ENCODE data around the gene BLOC1S5.
"Not testable (repeated sequence)": the region's sequence is repeated elsewhere in the genome, so short reads cannot be mapped to it uniquely, and the experiment has no call there.

BLOC1S5 gene

DNA sequence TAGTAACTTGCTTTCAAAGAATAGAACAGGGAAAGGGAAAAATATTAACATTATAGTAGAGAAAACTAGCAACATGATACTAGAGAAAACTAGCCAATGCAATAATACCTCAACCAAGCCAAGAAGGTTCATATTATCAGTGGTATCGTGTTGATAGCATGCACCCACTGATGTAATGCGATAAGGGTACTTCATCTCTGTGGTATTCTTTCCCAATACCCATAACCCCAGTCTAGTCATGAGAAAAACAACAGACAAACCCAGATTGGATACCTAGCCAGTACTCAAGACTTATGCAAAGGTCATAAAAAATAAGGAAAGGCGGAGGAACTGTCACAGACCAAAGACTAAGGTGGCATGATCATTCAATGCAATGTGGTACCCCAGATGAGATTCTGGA is 21.0 kb downstream of the BLOC1S5 start:
- H3K4me3 ChIP-seq (ENCODE audit: low read length), result no peak overlapping the region
- no peak for DNase-seq (ENCODE audit: low read depth)
- TF ChIP-seq CTCF (IDR thresholded peaks at IDR 0.05; ENCODE audit: insufficient read depth, low read depth, low read length, missing control alignments), result no peak

DNA sequence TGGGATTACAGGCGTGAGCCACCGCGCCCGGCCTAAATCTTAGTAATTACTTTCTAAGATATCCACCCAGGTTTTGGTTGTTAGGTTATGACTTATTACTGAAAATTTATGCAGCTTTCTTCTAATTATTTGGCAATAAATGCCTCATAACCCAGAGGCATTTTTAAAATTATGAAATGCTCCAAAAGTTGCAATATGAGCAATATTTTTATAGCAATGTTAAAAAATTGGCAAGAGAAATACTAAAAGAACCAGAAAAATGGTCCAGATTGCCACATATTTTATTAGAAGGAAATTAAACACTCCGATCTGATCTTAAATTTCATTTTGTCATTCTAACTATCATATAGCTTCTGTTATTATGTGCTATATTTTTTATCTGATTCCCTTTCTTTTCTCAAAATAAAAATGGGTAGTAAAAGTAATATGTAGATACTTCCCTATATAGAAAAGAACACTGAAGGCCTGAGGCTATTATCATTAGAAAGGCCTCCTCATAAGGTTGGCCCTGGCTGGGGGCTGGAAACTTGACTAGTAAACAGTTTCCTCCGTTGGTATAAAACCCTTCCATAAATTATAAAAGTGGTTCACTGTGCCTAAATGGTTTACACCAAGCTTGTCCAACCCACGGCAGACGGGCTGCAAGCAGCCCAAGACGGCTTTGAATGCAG is 22.1 kb downstream of the BLOC1S5 start:
- H3K4me3 ChIP-seq (ENCODE audit: low read length), result no peak overlapping the region
- DNase-seq (ENCODE audit: low read depth), result no peak
- TF ChIP-seq CTCF (IDR thresholded peaks at IDR 0.05; ENCODE audit: insufficient read depth, low read depth, low read length, missing control alignments), result no peak

DNA sequence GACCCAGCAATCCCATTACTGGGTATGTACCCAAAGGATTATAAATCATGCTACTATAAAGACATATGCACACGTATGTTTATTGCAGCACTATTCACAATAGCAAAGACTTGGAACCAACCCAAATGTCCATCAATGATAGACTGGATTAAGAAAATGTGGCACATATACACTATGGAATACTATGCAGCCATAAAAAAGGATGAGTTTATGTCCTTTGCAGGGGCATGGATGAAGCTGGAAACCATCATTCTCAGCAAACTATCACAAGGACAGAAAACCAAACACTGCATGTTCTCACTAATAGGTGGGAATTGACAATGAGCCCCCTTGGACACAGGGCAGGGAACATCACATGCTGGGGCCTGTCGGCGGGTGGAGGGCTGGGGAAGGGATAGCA is 30.1 kb downstream of the BLOC1S5 start:
- DNase-seq (ENCODE audit: low read depth); H3K4me3 ChIP-seq (ENCODE audit: low read length): not testable (repeated sequence)

DNA sequence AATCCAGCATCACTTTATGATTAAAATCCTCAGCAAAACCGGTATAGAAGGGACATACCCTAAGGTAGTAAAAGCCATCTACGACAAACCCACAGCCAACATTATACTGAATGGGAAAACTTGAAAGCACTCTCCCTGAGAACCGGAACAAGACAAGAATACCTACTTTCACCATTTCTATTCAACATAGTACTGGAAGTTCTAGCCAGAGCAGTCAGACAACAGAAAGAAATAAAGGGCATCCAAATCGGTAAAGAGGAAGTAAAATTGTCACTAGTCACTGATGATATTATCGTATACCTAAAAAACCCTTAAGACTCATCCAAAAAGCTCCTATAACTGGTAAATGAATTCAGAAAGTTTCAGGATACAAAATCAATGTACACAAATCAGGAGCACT is 33.3 kb downstream of the BLOC1S5 start:
- no peak overlapping the region for H3K4me3 ChIP-seq (ENCODE audit: low read length)
- DNase-seq (ENCODE audit: low read depth), result no peak
- TF ChIP-seq CTCF (IDR thresholded peaks at IDR 0.05; ENCODE audit: insufficient read depth, low read depth, low read length, missing control alignments), result no peak

DNA sequence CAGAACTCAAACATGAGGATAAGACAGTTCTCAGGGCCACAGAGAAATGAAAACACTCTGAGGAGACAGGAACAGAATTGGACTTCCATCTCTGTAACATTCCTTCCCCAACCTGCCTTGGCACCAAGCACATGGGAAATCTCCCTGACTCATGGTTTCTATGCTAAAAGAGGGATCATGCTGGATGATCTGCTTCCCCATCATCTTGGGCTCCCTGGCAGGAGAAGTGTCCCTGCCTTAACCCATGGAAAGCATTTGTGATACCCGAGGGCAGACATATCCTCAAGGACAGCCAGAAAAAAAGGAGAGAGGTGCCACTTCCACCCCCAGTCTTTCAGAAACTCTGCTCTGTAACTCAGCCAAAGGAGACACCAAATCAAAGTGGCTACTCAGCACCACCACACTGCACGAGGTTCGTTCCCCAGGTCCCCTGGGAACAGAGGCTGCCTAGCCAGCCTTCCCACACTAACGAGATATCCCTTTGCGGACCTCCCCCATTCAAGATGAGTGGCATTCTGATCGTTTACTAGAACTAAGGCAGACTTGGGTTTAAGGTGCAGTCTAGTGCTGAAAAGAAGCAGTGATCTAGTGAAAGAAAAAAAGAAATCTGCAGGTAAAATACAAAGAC is 34.8 kb downstream of the BLOC1S5 start:
- no peak overlapping the region for H3K4me3 ChIP-seq (ENCODE audit: low read length)
- DNase-seq (ENCODE audit: low read depth), result peak; percentile 14
- TF ChIP-seq CTCF (IDR thresholded peaks at IDR 0.05; ENCODE audit: insufficient read depth, low read depth, low read length, missing control alignments), result no peak

- DNase-seq (ENCODE audit: low read depth), result no peak
- TF ChIP-seq CTCF (IDR thresholded peaks at IDR 0.05; ENCODE audit: insufficient read depth, low read depth, low read length, missing control alignments), result no peak
Measured at GRCh38 chr6:8027965-8028651, 36.1 kb downstream of the BLOC1S5 start.

DNA sequence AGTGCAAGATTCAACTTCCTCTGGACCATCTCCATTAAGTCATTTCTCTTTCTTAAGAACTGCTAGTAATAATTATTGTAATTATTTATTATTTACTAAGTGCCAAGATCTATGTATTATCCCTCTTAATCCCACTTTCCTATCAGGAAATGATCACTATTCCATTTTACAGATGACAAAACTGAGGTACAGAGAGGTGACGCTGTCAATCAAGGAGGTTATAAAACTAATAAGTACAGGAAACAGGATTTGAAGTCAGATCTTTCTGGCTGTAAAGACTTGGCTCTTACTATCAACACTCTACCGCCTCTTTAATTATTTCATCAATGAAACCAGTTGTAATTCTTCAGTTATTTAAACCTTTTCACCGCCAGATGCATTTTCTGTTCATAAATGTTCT is 37.4 kb downstream of the BLOC1S5 start:
- no peak for TF ChIP-seq CTCF (IDR thresholded peaks at IDR 0.05; ENCODE audit: insufficient read depth, low read depth, low read length, missing control alignments)
- no peak overlapping the region for H3K4me3 ChIP-seq (ENCODE audit: low read length)
- no peak for DNase-seq (ENCODE audit: low read depth)

More at GRCh38 chr6:8027965-8028651, 36.1 kb downstream of the BLOC1S5 start:
- H3K4me3 ChIP-seq (ENCODE audit: low read length), result no peak overlapping the region
